HEK293T (cell line): ENCODE measurements around the gene SLC22A4.

Experiments
- BHLHE40 ChIP-seq: fragments of 450-650 bp; IDR thresholded peaks from 2 replicates; pipeline ENCODE4 v1.6.1; 2016; ENCODE audit warnings: mild to moderate bottlenecking, moderate library complexity, borderline replicate concordance
- FOXA1 ChIP-seq: fragments of 450-650 bp; IDR thresholded peaks from 2 replicates; pipeline ENCODE4 v1.6.1; 2016; ENCODE audit warnings: mild to moderate bottlenecking
- FOXM1 ChIP-seq: fragments of 450-650 bp; IDR thresholded peaks from 2 replicates; pipeline ENCODE4 v1.6.1; 2017; ENCODE audit warnings: mild to moderate bottlenecking, borderline replicate concordance
- SP1 ChIP-seq: fragments of 450-650 bp; IDR thresholded peaks from 2 replicates; pipeline ENCODE4 v1.6.1; 2017
- SUZ12 ChIP-seq: fragments of 450-650 bp; IDR thresholded peaks from 2 replicates; pipeline ENCODE4 v1.6.1; 2016; ENCODE audit warnings: mild to moderate bottlenecking

DNA sequence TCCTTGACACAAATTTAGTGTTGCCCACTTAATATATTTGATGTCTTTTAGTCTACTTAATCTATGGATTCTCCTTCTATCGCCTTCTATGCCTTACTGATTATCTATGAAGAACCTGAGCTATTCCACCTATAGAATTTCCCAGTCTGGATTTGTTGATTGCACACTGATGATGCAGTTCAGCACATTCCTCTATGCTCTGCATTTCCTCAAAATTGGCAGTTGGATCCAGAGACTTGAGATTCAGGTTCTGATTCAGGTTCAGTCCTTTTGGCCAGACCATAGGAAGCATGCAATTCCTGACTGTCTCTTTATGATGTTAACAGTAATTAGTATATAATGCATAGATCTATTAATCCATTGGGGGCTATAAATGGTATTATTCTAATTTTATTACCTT is 89.1 kb downstream of the SLC22A4 start:
- no peak for TF ChIP-seq FOXM1
- TF ChIP-seq BHLHE40 = no peak
- no peak for TF ChIP-seq SP1
- TF ChIP-seq SUZ12 = no peak
- TF ChIP-seq FOXA1 = no peak
